Stimulated activated CD4-positive, alpha-beta T cell treated with anti-CD3 and anti-CD28 coated beads, Interleukin-1b, Interleukin-23, amount 100 ng/mL, for 48 hours (primary cell): Measurements from ENCODE around the gene GTF2H4.

Experiments
- DNase-seq: peaks from one replicate; pipeline ENCODE4 v3.0.0-alpha.2; 2020

Gene GTF2H4

GRCh38 chr6:30960907-30961673 lies 53.1 kb downstream of the GTF2H4 start:
- DNase-seq = no peak

- no peak for DNase-seq
Measured at GRCh38 chr6:30962716-30963115, 54.7 kb downstream of the GTF2H4 start.

GRCh38 chr6:30963641-30964040 lies 55.6 kb downstream of the GTF2H4 start:
- DNase-seq = no peak
